HG03571 (cell line): ENCODE results near the gene ETS1.
A peak's percentile ranks its signal among the peaks of the same experiment; 100 is the strongest.
"Not testable (repeated sequence)": the region's sequence is repeated elsewhere in the genome, so short reads cannot be mapped to it uniquely, and the experiment has no call there.

Experiments used
- ATAC-seq: cut with Tn5 transposase; IDR thresholded peaks from one replicate; pipeline ENCODE4 v1.9.1; 2021; ENCODE audit not compliant: unreplicated experiment

Gene ETS1

DNA sequence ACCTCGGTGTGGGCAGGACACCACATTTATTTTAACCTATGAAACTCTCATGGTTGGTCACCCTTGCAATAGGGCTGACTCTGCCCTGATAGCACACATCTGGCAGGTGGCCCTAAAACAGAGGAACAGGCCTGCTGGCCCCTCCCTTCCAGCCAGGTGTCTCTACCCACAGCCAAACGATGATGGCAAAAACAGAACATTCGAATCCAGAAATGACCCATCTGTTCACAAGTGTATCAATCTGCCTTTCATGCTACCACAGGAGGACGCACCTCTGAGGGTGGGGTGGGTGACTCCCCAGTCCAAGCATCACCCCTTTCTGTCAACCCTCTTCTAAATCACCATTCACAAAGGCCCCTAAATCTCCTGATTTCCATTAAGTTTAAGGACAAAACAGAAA is 118.1 kb downstream of the ETS1 start:
- peak; percentile 37 for ATAC-seq

DNA sequence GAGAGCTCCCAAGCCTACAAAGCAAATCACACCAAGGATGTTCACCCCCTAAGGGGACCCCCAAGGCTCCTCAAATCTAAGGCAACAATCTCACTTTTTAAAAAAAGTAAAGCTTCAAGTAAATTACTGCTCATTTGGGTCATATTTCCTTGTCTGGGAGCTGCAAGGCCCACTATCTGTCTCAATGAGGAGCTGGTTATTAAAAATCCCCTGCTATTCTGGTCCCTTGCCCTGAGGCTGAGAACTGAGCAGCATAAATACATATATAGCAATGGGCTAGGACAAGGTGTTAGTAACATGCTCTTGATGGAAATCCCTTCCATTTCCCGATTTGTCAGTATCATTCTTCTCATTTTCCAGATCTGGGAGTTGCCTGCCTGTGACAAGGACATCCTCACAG is 119.2 kb downstream of the ETS1 start:
- ATAC-seq: no peak

DNA sequence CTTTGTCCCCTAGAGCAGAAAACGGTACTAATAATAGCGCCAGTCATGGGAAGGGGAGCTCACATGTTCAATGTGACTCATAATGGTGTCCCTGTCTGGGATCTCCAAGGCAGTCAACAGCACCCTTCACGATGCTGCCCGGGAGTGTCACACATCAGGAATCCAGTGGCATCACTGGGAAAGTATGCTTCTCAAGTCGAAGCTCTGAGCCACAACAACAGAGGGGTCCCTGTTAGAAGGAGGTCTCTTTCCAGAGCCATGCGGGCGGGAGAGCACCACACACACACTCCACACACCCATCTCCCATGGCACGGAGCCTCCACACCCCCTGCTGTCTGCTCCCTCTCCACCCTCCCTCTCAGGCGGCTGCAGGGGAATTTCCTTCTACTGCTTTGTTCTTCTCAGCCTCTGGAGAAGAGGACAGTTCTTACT is 119.7 kb downstream of the ETS1 start:
- no peak for ATAC-seq

DNA sequence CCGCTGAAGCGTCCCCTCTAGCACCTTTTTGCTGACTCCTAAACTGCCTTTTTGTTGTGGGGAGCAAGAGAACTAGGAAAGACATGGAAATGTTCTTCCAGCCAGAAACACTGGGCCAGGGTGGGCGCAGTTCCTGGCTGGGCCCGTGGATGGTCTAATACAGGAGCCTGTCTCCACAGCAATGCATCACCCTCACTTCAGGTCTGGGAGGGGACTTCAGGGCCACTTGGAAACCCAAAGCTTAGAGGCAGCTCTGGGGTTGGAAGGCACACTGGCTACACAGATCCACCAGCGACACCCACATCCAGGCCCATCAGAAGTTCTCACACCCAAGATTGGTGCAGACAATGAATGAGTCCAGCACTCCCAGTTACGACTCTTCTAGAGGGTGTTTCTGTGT is 120.3 kb downstream of the ETS1 start:
- ATAC-seq: no peak

DNA sequence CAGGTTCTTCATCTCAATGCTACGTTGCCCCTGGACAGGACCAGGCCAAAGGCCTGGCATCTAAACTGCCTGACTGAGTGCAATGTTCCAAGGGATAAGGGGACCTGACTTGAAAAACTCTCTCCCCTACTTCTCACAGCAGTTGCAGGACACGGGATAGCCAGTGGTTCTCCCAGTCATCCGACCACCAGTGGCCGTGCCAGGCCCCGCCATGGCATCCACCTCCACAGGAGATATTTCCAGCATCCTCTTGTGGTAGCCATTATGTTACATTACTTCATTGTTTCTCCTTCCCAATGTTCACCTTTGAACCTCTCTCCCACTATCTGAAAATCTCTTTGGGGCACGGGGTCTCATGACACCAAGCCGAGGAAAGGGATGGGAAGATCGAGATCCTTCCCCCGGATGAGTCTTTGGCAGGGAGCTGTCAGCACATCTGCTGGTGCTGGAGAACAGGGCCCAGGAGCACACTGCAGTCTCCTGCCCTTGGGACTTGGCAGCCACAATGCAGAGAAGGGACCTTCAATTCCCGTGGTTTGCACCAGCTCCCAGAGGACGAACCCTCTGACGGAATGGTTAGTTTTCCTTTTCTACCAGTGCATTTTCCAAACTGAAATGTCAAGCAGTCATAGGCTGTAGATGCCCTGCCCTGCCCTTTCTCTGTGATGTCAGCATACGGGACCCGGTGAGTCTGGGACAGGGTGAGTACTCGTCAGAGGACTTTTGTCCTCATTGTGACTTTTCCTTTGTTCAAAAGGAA is 121.2 kb downstream of the ETS1 start:
- ATAC-seq: no peak

DNA sequence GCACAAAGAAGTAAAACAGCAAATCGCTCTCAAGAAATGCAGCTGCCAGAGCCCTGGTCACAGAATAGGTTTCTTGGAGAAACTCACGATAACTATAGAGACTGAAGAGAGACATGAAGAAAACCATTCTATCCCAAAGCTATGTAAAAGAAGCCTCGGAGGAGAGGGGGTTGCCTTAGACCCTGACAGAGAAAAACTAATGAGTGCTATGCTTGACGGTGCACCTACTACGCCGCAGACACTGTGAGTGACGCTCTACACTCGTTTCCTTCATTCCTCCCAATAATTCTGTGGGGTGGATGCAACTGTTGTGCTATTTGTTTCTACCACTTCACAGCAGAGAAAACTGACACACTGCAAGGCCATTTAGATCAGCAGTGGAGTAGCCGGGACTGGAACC is 121.8 kb downstream of the ETS1 start:
- no peak for ATAC-seq

DNA sequence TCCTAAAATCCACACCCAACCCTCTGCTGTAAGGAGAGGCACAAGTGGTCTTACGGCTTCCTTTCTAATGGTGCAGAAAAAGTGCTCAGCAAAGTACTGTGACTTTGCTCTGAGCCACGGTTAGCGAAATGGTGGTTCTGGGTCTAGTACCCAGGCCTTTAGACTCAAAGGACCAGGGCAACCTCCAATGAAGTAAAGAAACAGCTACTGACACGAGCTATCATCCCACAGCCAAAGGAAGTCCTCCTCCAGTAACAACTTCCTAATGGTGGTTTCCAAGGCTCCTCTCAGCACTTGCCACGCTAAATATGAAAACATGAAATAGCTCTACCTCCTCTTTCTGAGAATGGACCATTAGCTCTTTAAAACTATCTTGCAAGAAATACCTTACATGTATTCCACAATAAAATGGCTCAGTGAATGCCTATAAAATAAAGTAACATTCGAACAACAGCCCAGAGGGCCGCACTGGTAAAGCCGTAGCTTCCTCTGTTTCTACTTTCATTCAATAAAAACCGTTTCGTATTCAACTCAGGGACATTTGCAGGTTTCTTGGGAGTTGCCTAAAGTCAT is 122.4 kb downstream of the ETS1 start:
- ATAC-seq: no peak

DNA sequence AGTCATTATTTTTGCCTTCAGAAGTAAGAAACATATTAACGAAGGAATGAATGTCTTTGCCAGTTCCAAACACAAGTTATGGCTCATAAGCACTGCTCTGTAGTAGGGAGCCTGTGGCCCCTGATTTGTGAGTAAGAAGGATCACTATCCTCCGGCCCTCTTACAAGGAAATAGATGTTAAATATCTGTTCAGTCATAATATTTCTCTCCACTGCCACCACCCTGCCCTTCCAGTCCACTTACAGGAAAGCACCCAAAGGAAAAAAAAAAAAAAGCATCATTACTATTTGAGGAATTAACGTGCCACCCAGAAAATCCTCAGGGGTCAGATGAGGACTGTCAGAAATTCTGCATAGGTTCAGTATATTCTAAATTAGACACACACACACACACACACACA is 123.4 kb downstream of the ETS1 start:
- no peak for ATAC-seq

DNA sequence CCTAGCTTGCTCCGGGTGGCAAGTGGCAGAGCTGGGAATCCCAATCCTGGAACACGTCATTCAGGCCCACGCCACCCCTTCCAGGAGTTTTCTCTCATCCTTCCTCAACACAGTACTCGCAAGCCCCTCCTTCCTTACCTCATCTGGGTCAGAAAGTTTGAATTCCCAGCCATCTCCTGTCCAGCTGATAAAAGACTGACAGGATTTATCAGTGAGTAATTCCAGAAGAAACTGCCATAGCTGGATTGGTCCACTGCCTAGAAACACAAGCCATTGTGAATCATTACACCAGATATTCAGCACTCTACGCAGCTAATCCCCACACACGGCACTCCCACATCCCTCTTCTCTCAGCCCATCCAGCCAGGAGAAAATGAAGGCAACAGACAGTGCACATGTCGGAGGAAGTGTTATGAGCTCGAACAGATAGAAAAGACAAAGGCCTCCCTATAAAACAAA is 124.0 kb downstream of the ETS1 start:
- no peak for ATAC-seq

DNA sequence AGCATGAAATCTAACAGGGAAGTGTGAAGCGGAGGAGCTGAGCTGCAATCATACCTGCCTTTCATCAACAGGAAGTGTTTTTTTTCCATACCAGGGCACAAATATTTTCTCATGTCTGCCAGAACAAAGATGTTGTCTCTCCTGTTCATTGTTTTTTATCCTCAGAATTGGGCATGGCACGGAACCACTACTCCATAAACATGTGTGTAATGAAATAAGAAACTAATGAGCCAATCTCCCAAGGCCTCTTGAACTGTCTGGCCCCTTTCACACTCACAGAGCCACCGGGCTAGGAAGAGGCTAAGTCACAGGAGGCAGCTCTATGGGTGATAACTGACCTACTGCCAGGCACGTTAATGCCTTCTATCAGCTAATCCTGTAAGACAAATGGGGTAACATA is 124.4 kb downstream of the ETS1 start:
- no peak for ATAC-seq

DNA sequence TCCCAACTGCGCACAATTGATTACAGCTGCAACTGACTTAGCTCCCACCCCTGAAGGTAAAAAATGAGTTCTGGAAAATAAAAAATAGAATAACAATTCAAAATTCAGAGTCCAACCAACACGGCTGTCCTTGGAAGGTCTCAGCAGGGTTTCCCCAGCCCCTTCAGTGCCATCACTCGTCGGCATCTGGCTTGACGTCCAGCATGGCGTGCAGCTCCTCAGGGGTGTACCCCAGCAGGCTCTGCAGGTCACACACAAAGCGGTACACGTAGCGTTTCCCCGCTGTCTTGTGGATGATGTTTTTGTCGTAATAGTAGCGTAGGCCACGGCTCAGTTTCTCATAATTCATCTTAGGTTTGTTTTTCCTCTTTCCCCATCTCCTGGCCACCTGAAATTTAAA is 125.2 kb downstream of the ETS1 start:
- no peak for ATAC-seq

DNA sequence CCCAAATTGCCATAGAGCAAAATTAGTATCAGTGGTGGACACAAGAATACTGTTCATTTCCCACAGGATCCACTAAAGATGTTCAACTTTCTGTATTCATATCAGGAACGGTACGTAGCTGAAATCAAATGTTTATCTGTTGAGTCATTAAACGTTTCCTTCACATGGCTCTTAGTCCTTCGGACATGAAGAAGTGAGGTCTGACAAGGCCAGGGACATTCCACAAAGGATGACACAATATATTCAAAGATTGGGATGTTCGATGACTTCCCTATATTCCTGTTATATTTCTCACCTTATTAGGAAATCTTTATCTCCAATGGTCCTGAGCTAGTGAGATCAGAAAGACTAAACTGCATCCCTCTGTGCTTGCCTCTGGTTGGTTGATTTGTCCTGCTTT is 129.0 kb downstream of the ETS1 start:
- ATAC-seq: no peak

DNA sequence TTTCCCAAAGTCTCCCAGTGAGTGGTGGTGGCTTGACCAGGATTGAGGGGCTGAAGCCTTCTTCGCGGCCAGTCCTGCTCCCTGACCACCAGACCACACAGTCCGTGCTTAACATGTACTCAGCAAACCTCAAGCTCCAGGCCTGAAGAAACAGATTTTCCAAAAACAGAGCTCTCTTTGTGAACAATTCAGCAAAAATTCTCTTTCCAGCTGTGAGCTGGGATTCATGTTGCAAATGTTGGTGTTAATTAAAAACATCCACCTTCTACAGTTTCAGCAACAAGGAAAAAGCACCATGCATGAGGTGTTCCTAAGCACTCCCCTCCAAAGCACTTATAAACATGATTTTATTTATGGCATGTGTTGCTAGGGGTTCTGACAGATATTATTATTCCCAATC is 129.5 kb downstream of the ETS1 start:
- ATAC-seq: no peak

DNA sequence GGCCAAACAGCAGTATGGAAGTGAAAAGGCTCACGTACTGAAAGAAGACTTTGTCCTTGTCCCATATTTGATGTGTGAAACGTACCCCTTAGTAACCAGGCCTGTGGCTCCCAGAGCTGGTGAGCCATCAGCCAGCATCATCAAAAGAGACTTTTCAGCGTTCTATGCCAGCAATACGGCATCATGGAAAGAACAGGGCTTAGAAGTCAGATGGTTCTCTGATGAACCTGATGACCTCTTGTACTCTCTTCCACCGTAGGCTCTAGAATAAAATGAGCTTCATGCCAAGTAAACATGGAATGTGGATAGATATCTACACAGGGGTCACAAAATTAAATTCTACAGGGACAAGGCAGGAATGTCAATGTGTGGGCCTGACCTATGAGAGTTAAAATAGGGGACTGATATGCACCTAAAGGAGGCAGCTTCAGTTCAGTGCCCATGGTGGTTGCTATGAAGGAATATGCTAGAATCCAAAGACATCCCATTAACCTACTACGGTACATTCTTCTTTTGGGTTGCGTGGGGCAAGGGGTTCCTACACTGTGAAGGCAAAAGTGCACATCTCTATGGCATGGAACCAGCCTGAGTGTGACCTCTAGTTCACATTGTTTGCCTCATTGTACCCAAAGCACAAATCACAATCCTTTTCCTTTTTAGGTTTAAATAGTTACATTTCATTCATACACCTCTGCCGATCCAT is 130.6 kb downstream of the ETS1 start:
- no peak for ATAC-seq

DNA sequence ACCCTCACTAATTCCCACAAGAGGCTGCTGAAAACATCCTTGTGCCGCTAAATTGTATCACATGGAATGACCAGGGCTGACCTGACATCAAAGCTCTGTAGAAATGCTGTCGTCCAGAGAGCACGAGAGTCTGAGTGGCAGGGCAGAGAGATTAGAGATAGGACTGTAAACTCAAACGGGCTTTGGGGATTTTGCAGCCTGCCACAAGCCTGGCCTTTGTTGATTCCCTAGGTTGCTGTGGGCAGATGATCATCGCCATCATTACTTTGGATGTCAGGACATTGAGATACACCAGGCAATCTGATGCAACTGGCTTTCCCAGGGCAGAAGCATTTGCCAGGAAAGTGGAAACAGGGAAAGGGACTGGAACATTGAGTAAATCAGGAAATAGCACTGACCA is 131.6 kb downstream of the ETS1 start:
- ATAC-seq: no peak

DNA sequence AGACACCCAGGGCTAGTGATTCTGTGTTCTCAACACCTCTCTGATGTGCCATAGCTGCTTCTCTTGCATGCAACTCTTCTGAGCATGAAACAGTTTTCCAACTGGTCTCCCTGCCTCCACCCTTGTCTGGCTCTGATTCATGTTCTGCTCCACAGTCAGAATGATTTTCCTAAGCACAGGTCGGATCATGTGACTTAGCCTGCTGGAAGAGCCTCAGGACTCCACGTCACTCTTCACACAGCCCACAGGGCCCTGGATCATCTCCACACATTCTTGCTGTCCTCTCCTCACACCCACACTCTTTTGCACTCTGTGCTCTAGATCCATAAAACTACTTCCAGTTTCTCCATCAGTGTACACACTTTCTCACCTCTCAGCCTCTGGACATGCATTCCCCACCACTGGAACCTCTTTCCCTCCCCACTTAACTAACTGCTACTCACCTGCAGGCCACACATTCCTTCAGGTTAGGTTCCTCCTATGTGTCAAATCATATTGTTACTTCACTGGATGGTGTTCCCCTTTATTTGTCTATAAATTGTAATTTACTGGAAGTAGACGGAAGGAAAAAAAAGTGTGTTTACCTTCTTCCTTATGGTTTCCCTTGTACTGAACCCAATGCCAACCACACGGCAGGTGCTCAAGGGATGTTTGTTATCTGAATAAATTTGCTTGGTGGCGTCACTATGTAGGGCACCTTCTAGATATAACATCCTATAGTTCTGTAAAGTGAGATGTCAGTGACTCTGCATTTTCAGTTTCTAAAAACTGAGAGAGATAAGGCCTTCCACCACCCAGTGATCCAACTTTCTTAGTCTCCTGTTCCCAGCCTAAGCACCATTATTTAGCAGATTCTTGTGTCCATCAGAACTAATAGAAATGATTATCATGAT is 133.7 kb downstream of the ETS1 start:
- ATAC-seq: no peak

DNA sequence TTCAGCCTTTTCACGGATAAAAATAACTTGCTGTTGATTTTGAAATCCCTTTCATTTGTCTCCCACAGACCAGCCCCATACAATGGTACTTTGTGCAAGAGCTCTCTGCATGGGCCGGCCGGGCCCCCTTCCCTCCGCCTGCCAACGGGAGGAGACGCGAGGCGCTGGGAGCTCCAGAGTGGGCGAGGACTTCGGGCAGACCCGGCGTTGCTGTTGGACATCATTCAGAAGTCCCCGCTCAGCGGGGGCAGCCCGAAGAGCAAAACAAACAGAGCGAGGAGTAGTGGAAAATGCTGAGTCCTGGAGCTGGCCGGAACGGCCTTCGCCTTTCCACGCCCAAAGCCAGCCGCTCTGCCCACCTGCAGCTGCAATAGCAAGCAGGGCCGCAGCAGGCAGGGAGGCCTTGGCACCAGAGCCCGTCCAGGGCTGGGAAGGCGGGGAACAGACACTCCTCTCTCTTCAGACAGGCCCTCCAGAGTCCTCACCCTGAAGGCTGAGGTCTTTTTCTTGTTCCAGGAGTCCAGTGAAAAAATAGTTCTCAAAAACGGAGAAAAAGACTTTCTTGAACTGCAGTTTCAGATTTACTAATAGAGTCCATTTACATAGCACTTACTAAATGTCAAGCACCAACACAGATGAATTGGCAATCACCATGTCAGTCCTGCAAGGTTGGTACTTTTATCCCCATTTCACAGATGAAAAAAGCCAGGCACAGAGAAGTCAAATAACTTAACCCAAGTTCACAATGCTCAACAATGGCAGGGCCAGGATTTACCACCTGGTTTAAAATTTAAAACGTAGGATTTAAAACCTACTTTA is 135.5 kb downstream of the ETS1 start:
- no peak for ATAC-seq

DNA sequence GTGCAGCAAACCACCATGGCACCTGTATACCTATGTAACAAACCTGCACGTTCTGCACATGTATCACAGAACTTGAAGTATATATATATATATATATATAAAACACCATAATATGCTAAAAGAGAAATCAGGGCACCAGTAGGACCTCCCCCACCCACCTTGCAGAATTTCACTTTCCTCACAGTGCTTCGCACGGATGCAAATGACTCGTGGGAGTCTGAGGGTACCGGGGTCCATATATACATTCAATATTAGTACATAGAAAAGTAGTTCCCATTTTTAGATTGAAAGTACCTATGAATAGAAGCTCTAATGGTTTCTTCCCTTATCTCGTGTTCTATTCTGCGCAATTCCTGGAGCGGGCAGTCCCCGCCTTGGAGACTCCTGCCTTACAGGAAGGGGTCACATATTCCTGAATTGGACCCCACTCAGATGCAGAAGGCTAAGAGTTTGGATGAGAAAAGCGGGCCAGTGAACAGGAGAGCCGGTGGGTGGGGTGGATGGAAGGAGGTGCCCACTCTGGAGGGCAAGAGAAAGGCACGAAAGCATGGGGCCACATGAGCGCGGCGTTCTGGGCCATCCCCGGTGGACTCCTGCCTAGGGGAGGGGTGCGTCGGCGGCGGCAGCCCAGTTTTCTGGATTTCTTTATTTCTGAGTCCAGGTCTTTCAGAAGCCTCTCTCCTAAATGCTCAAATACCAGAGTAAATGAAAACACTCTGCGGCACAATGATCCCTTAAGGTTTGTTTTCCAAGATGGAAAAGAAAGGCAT is 136.3 kb downstream of the ETS1 start:
- no peak for ATAC-seq

DNA sequence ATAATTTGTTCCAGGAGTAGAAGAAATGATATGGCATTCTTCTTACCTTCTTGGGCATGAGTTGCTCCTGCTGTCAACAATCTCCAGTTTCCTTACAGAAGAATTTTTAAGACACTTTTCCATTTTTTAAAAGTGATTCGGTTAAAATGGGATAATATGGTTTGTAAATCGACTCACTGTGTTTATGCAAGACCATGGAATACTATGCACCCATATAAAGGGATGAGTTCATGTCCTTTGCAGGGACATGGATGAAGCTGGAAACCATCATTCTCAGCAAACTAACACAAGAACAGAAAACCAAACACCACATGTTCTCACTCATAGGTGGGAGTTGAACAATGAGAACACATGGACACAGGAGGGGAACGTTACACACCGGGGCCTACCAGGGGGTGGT is 136.9 kb downstream of the ETS1 start:
- ATAC-seq: not testable (repeated sequence)
